ENCODE data around the gene NKAIN1.

GRCh38 chr1:31143455-31143854 is 96.2 kb downstream of the NKAIN1 start:
- TF ChIP-seq CTCF (IDR thresholded peaks at IDR 0.05) = no peak
- TF ChIP-seq POLR2A (IDR thresholded peaks at IDR 0.05) = no peak
- no peak for TF ChIP-seq EP300 (IDR thresholded peaks at IDR 0.05)
